Medulla oblongata (tissue), 1 donor: ENCODE results near the gene JARID2.

Source experiments
- DNase-seq: peaks from one replicate; pipeline ENCODE4 v3.0.0-alpha.2; 2015; ENCODE audit errors: extremely low spot score

JARID2 gene

DNA sequence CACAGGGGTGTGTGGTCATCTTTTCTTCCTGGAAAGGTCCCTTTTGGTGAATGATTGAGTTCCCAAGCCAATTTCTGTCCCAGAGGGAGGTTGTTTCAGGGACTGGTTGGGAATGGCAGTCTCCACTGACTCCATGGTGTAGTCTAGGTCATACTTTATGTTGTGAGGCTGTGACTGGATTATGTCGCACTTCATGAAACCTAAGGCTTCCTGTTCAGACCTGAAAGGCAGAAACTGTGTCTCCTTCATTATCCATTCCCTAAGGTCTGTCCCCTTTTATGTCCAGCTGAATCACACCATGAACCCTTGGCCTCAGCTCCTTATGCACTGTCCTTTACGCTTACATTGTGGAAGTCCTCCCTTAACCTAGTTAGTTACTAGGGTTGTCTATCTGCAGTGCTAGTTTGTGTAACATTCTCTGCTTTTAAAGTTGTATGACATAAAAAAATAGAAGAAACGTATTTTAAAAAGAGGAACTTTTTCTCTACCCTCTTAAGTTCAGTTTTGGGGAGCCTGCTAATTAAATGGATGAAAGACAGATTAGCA is 191.3 kb downstream of the JARID2 start:
- no peak for DNase-seq

DNA sequence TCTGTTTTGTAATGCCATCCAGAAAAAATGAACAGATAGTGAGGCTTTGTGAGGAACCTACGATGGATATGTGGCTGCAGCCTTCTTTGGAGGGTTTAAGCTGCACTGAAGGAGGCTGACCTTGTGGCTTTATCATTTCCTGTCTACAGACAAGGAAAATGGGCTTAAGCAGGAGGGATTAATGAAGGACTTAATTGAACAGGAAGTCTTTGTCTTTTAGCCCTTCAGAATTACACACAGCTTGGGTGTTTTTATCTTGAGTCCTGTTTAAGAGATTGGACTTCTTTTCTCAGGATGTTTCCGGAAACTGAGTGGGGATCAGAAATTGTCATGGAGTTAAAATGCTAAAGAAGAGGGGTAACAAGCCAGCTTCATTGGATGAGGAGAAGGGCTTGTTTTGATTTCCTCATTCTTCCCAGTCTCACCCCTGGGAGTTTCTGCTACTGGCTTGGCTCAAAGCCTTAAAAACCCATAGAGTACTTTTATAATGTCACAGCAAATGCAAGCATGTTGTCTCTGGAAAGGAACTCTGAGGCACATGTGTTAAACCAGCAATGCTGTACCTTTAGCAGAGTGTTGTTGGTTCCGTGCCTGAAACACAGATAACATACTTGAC is 193.6 kb downstream of the JARID2 start:
- DNase-seq = no peak

- no peak for DNase-seq
Measured at GRCh38 chr6:15440040-15440439, 194.2 kb downstream of the JARID2 start.

- DNase-seq = peak; percentile 76
Measured at GRCh38 chr6:15441215-15441868, 195.5 kb downstream of the JARID2 start.

DNA sequence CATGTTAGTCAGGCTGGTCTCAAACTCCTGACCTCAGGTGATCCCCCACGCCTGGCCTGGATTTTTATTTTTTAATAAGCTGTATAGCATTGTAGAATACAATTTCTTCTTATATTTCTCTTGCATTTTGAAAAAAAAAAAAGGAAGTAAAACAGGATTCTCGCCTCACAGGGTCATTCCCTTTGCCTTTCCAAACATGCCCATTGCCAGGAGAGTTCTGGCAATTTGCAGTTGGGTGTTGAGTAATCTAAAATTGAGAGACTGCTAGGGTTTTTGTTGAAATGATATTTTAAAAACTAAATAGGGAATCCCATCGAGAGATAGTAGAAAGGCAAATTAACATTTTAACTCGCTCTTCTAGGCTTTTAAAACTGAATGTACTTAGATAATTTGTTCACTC is 196.1 kb downstream of the JARID2 start:
- no peak for DNase-seq

DNA sequence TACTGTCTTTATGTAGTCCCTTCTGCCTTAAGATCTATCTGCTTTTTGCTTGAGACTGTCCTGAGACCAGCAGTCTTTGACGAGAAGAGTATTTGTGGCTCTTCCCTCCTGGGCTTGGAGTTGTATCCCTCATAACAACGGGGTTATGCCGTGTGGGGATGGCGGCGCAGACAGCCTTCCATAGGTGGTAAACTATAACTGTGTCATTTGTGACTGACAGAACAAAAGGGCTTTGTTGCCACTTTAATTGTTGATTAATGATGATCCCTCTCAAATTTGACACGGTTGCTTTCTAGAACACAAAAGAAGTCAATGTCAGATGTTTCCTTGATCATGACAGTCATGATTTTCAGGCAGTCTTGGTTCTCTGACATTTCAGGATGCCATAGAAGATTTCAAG is 196.6 kb downstream of the JARID2 start:
- DNase-seq = no peak

DNA sequence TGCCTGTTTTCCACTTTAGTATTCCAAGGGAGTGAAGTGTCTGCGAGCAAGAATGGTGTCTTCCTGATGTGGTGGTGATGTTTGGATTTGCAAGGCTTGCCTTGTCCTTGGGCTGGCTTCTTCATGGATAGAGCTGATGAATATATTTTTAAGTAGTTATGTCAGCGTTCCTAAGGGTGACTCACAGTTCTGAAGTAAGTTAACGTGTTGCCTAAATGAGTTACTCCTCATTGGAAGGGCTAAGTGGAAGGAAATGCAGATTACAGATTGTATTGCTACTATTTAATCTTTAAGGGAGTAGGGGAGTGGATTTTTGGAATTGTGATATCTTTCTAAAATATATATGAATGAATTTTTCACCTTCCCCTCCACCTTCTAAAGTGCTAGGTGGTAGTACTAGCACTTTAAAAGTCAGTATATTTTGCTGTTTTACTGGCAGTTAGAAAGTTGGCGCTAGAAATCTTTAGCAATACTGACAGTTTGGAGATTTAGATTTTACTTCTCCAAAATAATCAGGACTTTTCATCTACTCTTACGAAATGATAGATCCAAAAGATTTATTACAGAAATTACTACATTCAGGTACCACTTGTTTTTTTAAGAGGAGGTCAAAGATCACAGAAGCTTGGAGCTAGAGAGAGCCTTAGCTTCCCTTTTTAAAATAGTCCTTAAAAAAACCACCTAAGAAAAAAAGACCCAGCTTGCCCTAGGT is 197.4 kb downstream of the JARID2 start:
- no peak for DNase-seq

DNA sequence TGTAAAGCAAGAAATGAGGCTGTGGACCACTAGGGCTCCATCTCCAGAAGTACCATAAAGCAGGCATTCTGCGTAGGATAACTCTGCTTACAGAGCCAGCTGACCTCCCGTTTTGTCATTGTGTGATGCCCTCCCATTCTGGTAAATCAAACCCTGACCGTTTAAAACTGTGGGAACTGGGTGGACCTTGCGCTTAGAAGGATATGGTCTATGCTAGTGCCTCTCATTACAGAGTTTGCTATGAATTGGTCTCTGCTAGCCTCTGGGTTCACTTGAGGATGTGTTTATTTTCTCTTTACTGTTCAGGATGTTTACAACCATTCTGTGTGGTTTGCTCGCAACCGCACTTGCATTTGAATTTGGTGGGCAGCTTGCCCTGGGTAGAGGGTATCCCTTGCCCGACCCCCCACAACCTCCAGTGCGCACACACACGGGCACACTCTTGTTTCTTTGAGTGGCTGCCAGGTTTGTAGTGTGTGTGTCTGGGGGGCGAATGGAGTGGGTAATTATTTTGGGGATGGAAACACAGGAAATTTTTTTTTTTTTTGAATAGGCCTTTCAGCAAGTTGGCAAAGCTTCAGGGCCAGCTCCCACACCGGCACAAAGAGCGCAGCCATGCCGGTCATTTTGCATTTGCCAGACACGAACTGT is 198.3 kb downstream of the JARID2 start:
- DNase-seq = peak; percentile 58

- DNase-seq = peak; percentile 68
Measured at GRCh38 chr6:15444881-15445280, 199.0 kb downstream of the JARID2 start.

GRCh38 chr6:15447546-15448267 is 201.8 kb downstream of the JARID2 start:
- no peak for DNase-seq

DNA sequence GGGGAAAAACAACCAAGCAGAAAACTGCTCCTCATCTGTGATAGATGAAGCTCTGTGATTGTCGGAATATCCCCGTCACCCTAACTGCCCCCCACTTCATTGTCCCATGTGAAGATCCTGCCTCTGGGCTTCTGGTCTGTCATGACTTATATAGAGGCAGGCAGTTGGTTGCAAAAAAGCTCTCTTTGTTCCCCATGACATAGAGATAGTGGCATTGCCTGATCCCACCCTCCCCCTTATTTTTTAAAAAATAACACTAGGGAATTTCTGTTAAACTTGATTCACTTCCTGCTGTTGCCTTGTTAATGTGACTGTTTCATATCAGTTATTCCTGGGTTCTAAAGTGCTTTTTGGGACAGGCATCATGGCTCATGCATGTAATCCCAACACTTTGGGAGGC is 203.1 kb downstream of the JARID2 start:
- no peak for DNase-seq

- DNase-seq = no peak
Measured at GRCh38 chr6:15451738-15452137, 205.9 kb downstream of the JARID2 start.

DNA sequence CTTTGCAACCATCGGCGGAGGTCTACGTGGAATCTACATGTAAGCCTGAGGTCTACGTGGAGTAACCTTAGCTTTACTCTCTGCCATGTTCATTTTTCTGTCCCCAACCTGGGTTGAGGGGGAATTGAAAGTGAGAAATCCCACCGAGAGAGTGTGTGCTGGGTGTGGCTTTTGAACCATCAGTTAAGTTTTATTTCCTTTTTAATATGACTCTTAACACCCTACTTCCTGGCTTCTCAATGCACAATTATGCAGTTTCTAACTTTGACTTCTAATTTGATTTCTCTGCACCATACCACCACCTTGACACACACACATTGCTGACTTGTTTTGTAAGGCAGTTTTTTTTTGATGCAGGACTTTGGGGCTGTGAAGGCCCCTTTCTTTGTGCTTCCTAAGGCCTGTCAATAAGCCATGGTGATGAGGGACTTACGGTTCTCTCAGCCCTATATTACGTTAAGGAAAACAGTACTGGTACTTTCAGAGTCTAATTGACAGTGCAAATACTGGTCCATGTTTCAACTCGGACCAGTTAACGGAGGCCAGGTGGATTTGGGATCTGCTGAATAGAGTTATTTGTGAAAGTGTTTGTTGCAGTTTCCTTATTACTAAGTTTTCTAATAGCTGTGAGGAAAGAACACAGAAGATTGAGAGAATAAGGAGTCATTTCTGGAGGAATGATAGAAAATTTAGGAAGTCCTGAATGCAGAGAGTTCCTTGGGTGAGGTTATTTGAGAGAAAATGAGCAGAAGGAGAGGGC is 206.5 kb downstream of the JARID2 start:
- no peak for DNase-seq

GRCh38 chr6:15453186-15453585 is 207.3 kb downstream of the JARID2 start:
- DNase-seq = no peak

DNA sequence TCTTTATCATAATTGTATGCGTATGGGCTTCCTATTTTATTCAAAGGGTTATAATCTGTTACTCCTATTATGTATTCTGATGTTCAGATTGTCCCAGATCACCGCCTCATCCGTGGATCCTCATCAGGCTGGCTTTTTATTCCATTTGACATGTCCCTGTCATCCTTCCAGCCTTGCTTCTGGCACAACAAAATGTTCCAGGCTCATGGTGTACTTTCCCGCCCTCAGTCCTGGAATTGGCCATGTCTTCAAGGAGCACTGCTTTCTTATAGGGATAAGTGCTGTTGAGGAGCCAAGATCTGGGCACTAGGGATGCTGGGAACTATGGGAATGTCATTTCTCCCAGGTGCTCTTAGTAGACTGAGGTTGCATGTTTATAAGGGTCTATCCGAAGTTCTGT is 207.8 kb downstream of the JARID2 start:
- no peak for DNase-seq

GRCh38 chr6:15456422-15456821 is 210.6 kb downstream of the JARID2 start:
- no peak for DNase-seq

DNA sequence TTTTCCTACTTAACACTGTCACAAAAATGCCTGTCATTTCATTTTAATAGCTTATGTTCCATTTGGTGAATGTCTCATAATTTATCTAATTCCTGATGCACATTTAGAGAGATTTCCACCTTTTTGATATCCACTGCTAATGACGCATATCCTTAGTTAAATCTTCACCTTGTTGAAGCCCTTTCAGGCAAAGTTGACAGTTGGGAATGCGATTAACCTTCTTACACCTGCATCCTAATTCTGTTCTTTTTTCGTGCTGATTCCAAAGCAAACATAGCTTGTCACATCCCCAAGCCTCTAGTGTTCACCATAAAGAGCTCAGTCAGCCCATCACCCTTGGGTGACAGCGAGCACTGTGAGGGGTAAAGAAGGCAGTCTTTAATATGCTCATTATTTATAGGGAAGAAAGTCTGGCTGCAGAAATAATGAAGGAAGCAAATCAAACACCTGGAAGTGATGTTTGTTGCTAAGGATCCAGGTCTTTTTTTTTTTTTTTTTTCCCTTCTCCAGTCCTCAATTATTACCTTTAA is 211.3 kb downstream of the JARID2 start:
- no peak for DNase-seq

GRCh38 chr6:15458021-15458459 is 212.2 kb downstream of the JARID2 start:
- DNase-seq = no peak

- DNase-seq = no peak
Measured at GRCh38 chr6:15460110-15460727, 214.3 kb downstream of the JARID2 start.
